Activated naive CD8-positive, alpha-beta T cell treated with anti-CD3 and anti-CD28 coated beads for 36 hours (primary cell): ENCODE measurements around the gene ABCC6. TPM values are rescaled to one million over a fixed set of nuclear protein-coding genes. Genes with fewer than 3 reads are reported as not detected.
A peak's percentile ranks its signal among the peaks of the same experiment; 100 is the strongest.
"Not testable (repeated sequence)": the region's sequence is repeated elsewhere in the genome, so short reads cannot be mapped to it uniquely, and the experiment has no call there.

Source experiments
- DNase-seq: peaks from one replicate; pipeline ENCODE4 v3.0.0; 2021
- H3K27ac Mint-ChIP-seq: one replicate; pipeline ENCODE4 v1.8.0; 2022; ENCODE audit warnings: mild to moderate bottlenecking, moderate library complexity, mixed read lengths
- H3K27me3 Mint-ChIP-seq: one replicate; pipeline ENCODE4 v1.8.0; 2022; ENCODE audit warnings: mild to moderate bottlenecking, mixed read lengths
- H3K36me3 Mint-ChIP-seq: one replicate; pipeline ENCODE4 v1.8.0; 2021; ENCODE audit warnings: mild to moderate bottlenecking, mixed read lengths
- H3K4me1 Mint-ChIP-seq: one replicate; pipeline ENCODE4 v1.8.0; 2021; ENCODE audit warnings: mixed read lengths
- H3K4me3 Mint-ChIP-seq: one replicate; pipeline ENCODE4 v1.8.0; 2022; ENCODE audit warnings: mild to moderate bottlenecking, moderate library complexity, mixed read lengths
- H3K9me3 Mint-ChIP-seq: one replicate; pipeline ENCODE4 v1.8.0; 2022; ENCODE audit warnings: mixed read lengths
- total RNA-seq, 2 experiments: library from RNA; stranded (reverse); gene quantifications; one replicate each; pipeline ENCODE4 v1.2.3, GENCODE V29; 2021

ABCC6 gene
- total RNA-seq, 2 experiments from 2014 or later, result not detected

- Mint-ChIP-seq H3K36me3 (peaks cover 75% of the 10 kb centered on the region), H3K27me3 (no peaks in the 10 kb centered on the region), H3K9me3 (peaks cover 8% of the 10 kb centered on the region), H3K4me3 (no peak overlapping the region), H3K4me1 (no peaks in the 10 kb centered on the region), H3K27ac (peak overlapping the region; percentile 34)
- DNase-seq, result no peak
Measured at GRCh38 chr16:16118337-16118736, 105.0 kb downstream of the ABCC6 start.

- no peak for DNase-seq
- Mint-ChIP-seq H3K27me3 (no peaks in the 10 kb centered on the region), H3K4me3 (no peak overlapping the region), H3K4me1 (no peaks in the 10 kb centered on the region), H3K27ac (no peak overlapping the region), H3K36me3 (peaks cover 71% of the 10 kb centered on the region), H3K9me3 (peaks cover 8% of the 10 kb centered on the region)
Measured at GRCh38 chr16:16116841-16117240, 106.5 kb downstream of the ABCC6 start.

- no peaks in the 10 kb centered on the region for H3K27me3 Mint-ChIP-seq
- no peak for DNase-seq
- H3K4me3 Mint-ChIP-seq, result no peak overlapping the region
- H3K9me3 Mint-ChIP-seq, result peaks cover 5% of the 10 kb centered on the region
- peaks cover 68% of the 10 kb centered on the region for H3K36me3 Mint-ChIP-seq
- H3K27ac Mint-ChIP-seq, result no peak overlapping the region
- no peaks in the 10 kb centered on the region for H3K4me1 Mint-ChIP-seq
Measured at GRCh38 chr16:16113076-16113475, 110.2 kb downstream of the ABCC6 start.

GRCh38 chr16:16112450-16113053, 110.7 kb downstream of the ABCC6 start:
- Mint-ChIP-seq H3K36me3 (peaks cover 66% of the 10 kb centered on the region), H3K9me3 (peaks cover 5% of the 10 kb centered on the region), H3K4me1 (no peaks in the 10 kb centered on the region), H3K27ac (no peak overlapping the region), H3K4me3 (no peak overlapping the region), H3K27me3 (no peaks in the 10 kb centered on the region)
- DNase-seq, result no peak

GRCh38 chr16:16111639-16112038, 111.7 kb downstream of the ABCC6 start:
- DNase-seq, result no peak
- Mint-ChIP-seq H3K27me3 (no peaks in the 10 kb centered on the region), H3K4me1 (no peaks in the 10 kb centered on the region), H3K36me3 (peaks cover 56% of the 10 kb centered on the region), H3K4me3 (no peak overlapping the region), H3K27ac (no peak overlapping the region), H3K9me3 (no peaks in the 10 kb centered on the region)

GRCh38 chr16:16110111-16110490, 113.2 kb downstream of the ABCC6 start:
- H3K9me3 Mint-ChIP-seq, result no peaks in the 10 kb centered on the region

GRCh38 chr16:16109453-16110110, 113.7 kb downstream of the ABCC6 start:
- no peaks in the 10 kb centered on the region for H3K9me3 Mint-ChIP-seq
- H3K36me3 Mint-ChIP-seq, result peaks cover 42% of the 10 kb centered on the region
- no peak overlapping the region for H3K27ac Mint-ChIP-seq

More at GRCh38 chr16:16110111-16110490, 113.2 kb downstream of the ABCC6 start:
- no peak for DNase-seq
- Mint-ChIP-seq H3K36me3 (peaks cover 47% of the 10 kb centered on the region), H3K4me1 (no peaks in the 10 kb centered on the region), H3K27ac (no peak overlapping the region), H3K4me3 (no peak overlapping the region), H3K27me3 (no peaks in the 10 kb centered on the region)

GRCh38 chr16:16108759-16109158, 114.5 kb downstream of the ABCC6 start:
- Mint-ChIP-seq H3K36me3 (peaks cover 37% of the 10 kb centered on the region), H3K27me3 (no peaks in the 10 kb centered on the region), H3K9me3 (no peaks in the 10 kb centered on the region), H3K4me1 (no peaks in the 10 kb centered on the region), H3K4me3 (no peak overlapping the region), H3K27ac (no peak overlapping the region)
- no peak for DNase-seq

More at GRCh38 chr16:16109453-16110110, 113.7 kb downstream of the ABCC6 start:
- no peaks in the 10 kb centered on the region for H3K27me3 Mint-ChIP-seq
- no peak for DNase-seq
- no peaks in the 10 kb centered on the region for H3K4me1 Mint-ChIP-seq
- H3K4me3 Mint-ChIP-seq, result no peak overlapping the region

DNA sequence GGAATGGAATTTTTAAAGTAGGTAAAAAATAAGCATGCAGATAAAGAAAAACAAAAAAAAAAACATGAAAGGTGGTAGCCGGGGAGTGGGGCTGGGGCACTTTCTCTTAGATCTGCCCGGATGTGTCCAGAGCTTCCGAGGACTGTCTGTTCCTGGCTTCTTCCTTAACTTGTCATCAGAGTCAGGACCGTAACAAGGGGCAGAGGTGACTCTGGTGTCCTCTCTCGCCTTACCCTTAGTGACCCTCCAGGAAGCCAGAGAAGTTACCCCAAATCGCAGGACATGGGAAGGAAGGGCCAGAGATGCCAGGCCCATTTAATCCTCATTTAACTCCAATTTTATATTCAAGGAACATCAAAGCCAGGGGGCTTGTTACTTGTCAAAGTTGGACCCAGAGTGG, 115.5 kb downstream of the ABCC6 start:
- H3K4me3 Mint-ChIP-seq, result no peak overlapping the region
- DNase-seq, result no peak
- H3K27ac Mint-ChIP-seq, result no peak overlapping the region
- no peaks in the 10 kb centered on the region for H3K27me3 Mint-ChIP-seq
- H3K4me1 Mint-ChIP-seq, result no peaks in the 10 kb centered on the region
- peaks cover 39% of the 10 kb centered on the region for H3K36me3 Mint-ChIP-seq
- H3K9me3 Mint-ChIP-seq, result no peaks in the 10 kb centered on the region

GRCh38 chr16:16106466-16106865, 116.8 kb downstream of the ABCC6 start:
- no peak overlapping the region for H3K27ac Mint-ChIP-seq
- no peak overlapping the region for H3K4me3 Mint-ChIP-seq
- no peaks in the 10 kb centered on the region for H3K4me1 Mint-ChIP-seq
- peaks cover 41% of the 10 kb centered on the region for H3K36me3 Mint-ChIP-seq
- no peaks in the 10 kb centered on the region for H3K9me3 Mint-ChIP-seq
- no peak for DNase-seq
- H3K27me3 Mint-ChIP-seq, result no peaks in the 10 kb centered on the region

- no peak for DNase-seq
- H3K4me1 Mint-ChIP-seq, result no peaks in the 10 kb centered on the region
- no peaks in the 10 kb centered on the region for H3K9me3 Mint-ChIP-seq
- H3K4me3 Mint-ChIP-seq, result no peak overlapping the region
- H3K36me3 Mint-ChIP-seq, result peaks cover 38% of the 10 kb centered on the region
- H3K27ac Mint-ChIP-seq, result no peak overlapping the region
- no peaks in the 10 kb centered on the region for H3K27me3 Mint-ChIP-seq
Measured at GRCh38 chr16:16105646-16106045, 117.6 kb downstream of the ABCC6 start.

DNA sequence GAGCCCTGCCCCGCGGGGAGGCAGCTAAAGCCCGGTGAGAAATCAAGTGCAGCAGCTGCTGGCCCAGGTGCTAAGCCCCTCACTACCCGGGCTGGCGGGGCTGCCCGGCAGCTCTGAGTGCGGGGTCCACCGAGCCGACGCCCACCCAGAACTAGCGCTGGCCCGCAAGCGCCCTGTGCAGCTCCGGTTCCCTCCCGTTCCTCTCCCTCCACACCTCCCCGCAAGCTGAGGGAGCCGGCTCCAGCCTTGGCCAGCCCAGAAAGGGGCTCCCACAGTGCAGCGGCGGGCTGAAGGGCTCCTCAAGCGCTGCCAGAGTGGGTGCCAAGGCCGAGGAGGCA, 118.5 kb downstream of the ABCC6 start:
- H3K4me1 Mint-ChIP-seq, DNase-seq, H3K9me3 Mint-ChIP-seq, H3K27me3 Mint-ChIP-seq, H3K4me3 Mint-ChIP-seq: not testable (repeated sequence)
- Mint-ChIP-seq H3K36me3 (peaks cover 35% of the 10 kb centered on the region), H3K27ac (peak overlapping the region; percentile 14)

GRCh38 chr16:16104132-16104803, 119.0 kb downstream of the ABCC6 start:
- H3K9me3 Mint-ChIP-seq, H3K27me3 Mint-ChIP-seq, H3K27ac Mint-ChIP-seq, H3K4me3 Mint-ChIP-seq, H3K4me1 Mint-ChIP-seq, DNase-seq: not testable (repeated sequence)
- peaks cover 38% of the 10 kb centered on the region for H3K36me3 Mint-ChIP-seq

- Mint-ChIP-seq H3K27me3 (no peaks in the 10 kb centered on the region), H3K9me3 (no peaks in the 10 kb centered on the region), H3K36me3 (peaks cover 37% of the 10 kb centered on the region), H3K4me3 (no peak overlapping the region), H3K27ac (no peak overlapping the region), H3K4me1 (no peaks in the 10 kb centered on the region)
- no peak for DNase-seq
Measured at GRCh38 chr16:16102738-16103137, 120.6 kb downstream of the ABCC6 start.

DNA sequence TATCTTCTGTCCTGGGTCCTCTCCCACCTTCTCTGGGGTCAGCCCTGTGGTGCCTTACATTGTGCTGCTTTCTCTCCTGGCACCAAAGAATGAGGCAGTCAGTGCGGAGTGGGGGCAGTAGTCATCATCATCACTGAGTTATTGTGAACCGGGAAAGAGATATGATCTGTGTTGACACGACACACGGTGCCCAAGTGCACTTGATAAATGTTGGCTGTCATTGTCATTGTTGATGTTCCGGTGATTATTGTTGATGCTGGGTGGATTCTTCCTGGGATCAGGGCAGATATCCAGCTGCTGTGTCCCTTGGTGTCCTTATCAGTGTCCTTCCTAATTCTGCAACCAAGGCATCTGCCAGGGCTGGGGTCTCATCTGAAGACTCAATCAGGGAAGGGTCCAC, 121.7 kb downstream of the ABCC6 start:
- Mint-ChIP-seq H3K27me3 (no peaks in the 10 kb centered on the region), H3K4me3 (no peak overlapping the region), H3K9me3 (no peaks in the 10 kb centered on the region), H3K27ac (no peak overlapping the region), H3K4me1 (no peaks in the 10 kb centered on the region), H3K36me3 (peaks cover 42% of the 10 kb centered on the region)
- no peak for DNase-seq

DNA sequence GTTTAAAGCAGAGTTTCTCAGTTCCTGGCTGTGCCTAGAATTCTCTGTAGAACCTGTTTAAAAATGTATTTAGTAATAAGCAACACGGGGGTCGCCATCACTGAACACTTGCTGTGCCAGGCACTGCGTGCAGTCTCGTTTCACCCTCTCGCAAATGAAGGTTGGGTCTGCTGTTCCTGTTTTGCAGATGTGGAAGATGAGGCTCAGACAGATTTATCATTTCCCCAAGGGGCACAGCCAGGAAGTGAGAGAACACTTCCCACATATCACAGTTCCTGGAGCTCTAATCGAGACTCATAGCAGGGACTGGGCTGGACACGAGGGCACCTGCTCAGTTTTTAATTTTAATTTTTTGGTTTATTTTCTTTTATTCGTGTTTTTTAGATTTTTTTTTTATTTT, 122.7 kb downstream of the ABCC6 start:
- peak overlapping the region; percentile 13 for H3K27ac Mint-ChIP-seq
- no peaks in the 10 kb centered on the region for H3K9me3 Mint-ChIP-seq
- H3K4me3 Mint-ChIP-seq, result no peak overlapping the region
- H3K36me3 Mint-ChIP-seq, result peaks cover 48% of the 10 kb centered on the region
- no peaks in the 10 kb centered on the region for H3K27me3 Mint-ChIP-seq
- no peaks in the 10 kb centered on the region for H3K4me1 Mint-ChIP-seq
- DNase-seq, result no peak
